Measurements from ENCODE around the gene FOXJ3.

The FOXJ3 gene

DNA sequence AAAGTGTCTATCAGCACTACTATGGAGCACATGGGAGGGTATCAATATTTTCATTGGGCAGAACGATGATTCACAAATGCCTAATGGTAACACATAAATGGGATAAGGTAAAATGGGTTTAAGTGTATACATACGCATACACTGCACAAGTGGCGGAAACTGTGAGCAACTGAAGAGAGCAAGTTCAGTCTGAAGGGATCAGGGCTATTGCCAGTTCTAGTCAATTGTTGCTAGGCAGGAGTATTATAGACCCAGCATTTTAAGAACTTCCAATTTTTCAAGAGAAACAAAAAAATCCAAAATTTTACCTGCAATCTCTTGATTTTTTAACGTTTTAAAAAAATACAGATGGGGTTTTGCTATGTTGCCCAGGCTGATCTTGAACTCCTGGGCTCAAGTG, 23.1 kb downstream of the FOXJ3 start:
- Histone ChIP-seq H3K27ac (ENCODE audit: low read depth, low read length) (no peak overlapping the region), H3K4me3 (ENCODE audit: insufficient read depth, low read length, poor library complexity, severe bottlenecking) (no peak overlapping the region), H2AFZ (ENCODE audit: low read depth, low read length, severe bottlenecking) (no peak overlapping the region), H3K9me3 (ENCODE audit: insufficient read depth, low read length) (no peaks in the 10 kb centered on the region), H3K9ac (ENCODE audit: low read length) (no peak overlapping the region), H3K27me3 (ENCODE audit: low read length) (no peaks in the 10 kb centered on the region), H3F3A (ENCODE audit: insufficient read depth) (no peaks in the 10 kb centered on the region), H3K4me2 (ENCODE audit: low read depth, low read length, poor library complexity, severe bottlenecking) (no peak overlapping the region), H3K9me2 (replicated peaks; ENCODE audit: insufficient read depth, low read length) (no peaks in the 10 kb centered on the region), H3K36me3 (ENCODE audit: low read length) (peaks cover 2% of the 10 kb centered on the region; the same call in 1 of the 2 replicates), H4K20me1 (ENCODE audit: low read depth, low read length) (peaks cover 14% of the 10 kb centered on the region; the same call in 1 of the 2 replicates), H3K79me2 (ENCODE audit: insufficient read depth, low read length) (peaks cover 89% of the 10 kb centered on the region)
- TF ChIP-seq, protein P1, sequence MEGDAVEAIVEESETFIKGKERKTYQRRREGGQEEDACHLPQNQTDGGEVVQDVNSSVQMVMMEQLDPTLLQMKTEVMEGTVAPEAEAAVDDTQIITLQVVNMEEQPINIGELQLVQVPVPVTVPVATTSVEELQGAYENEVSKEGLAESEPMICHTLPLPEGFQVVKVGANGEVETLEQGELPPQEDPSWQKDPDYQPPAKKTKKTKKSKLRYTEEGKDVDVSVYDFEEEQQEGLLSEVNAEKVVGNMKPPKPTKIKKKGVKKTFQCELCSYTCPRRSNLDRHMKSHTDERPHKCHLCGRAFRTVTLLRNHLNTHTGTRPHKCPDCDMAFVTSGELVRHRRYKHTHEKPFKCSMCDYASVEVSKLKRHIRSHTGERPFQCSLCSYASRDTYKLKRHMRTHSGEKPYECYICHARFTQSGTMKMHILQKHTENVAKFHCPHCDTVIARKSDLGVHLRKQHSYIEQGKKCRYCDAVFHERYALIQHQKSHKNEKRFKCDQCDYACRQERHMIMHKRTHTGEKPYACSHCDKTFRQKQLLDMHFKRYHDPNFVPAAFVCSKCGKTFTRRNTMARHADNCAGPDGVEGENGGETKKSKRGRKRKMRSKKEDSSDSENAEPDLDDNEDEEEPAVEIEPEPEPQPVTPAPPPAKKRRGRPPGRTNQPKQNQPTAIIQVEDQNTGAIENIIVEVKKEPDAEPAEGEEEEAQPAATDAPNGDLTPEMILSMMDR (IDR thresholded peaks at IDR 0.05; ENCODE audit: insufficient read depth, low read length, poor library complexity, severe bottlenecking), result no peak
- TF ChIP-seq EZH2phosphoT487 (conservative IDR thresholded peaks at IDR 0.05; ENCODE audit: low read length), result no peak

GRCh38 chr1:42311138-42311537, 23.9 kb downstream of the FOXJ3 start:
- Histone ChIP-seq H2AFZ (ENCODE audit: low read depth, low read length, severe bottlenecking) (no peak overlapping the region), H3F3A (ENCODE audit: insufficient read depth) (no peaks in the 10 kb centered on the region), H3K27me3 (ENCODE audit: low read length) (no peaks in the 10 kb centered on the region), H4K20me1 (ENCODE audit: low read depth, low read length) (peaks cover 14% of the 10 kb centered on the region; the same call in 1 of the 2 replicates), H3K4me3 (ENCODE audit: insufficient read depth, low read length, poor library complexity, severe bottlenecking) (no peak overlapping the region), H3K9ac (ENCODE audit: low read length) (no peak overlapping the region), H3K4me2 (ENCODE audit: low read depth, low read length, poor library complexity, severe bottlenecking) (no peak overlapping the region), H3K36me3 (ENCODE audit: low read length) (peaks cover 2% of the 10 kb centered on the region; the same call in 1 of the 2 replicates), H3K9me2 (replicated peaks; ENCODE audit: insufficient read depth, low read length) (no peaks in the 10 kb centered on the region), H3K27ac (ENCODE audit: low read depth, low read length) (no peak overlapping the region), H3K79me2 (ENCODE audit: insufficient read depth, low read length) (peaks cover 88% of the 10 kb centered on the region), H3K9me3 (ENCODE audit: insufficient read depth, low read length) (no peaks in the 10 kb centered on the region)
- TF ChIP-seq, protein P1 (IDR thresholded peaks at IDR 0.05; ENCODE audit: insufficient read depth, low read length, poor library complexity, severe bottlenecking), result no peak
- no peak for TF ChIP-seq EZH2phosphoT487 (conservative IDR thresholded peaks at IDR 0.05; ENCODE audit: low read length)

DNA sequence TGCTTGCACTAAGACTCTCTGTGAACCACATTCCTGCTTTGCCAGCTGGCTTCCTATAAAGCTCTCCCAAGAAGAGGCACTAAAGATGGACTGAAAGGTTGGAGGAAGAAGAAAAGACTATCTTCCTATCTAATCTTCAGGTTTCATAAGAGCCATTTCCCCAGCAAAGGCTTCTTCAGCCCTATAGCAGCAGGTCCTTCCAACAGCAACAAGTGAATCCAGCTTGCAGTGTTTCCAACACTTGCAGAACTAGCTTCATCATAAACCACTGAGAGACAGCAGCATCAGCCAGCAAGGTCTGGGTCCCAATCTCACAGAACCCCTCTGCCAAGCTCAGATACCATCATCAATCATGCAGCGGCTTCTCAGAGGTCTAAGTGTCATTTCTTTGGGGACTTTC, 28.1 kb downstream of the FOXJ3 start:
- no peak overlapping the region for H3K4me3 ChIP-seq (ENCODE audit: insufficient read depth, low read length, poor library complexity, severe bottlenecking)
- H4K20me1 ChIP-seq (ENCODE audit: low read depth, low read length), result 0 out of 2 replicates have a peak, but pooled peaks cover 6% of the 10 kb centered on the region
- H3K79me2 ChIP-seq (ENCODE audit: insufficient read depth, low read length), result peaks cover 88% of the 10 kb centered on the region
- no peak overlapping the region for H3K9ac ChIP-seq (ENCODE audit: low read length)
- H3F3A ChIP-seq (ENCODE audit: insufficient read depth), result no peaks in the 10 kb centered on the region
- no peak overlapping the region for H2AFZ ChIP-seq (ENCODE audit: low read depth, low read length, severe bottlenecking)
- no peak for TF ChIP-seq EZH2phosphoT487 (conservative IDR thresholded peaks at IDR 0.05; ENCODE audit: low read length)
- TF ChIP-seq, protein P1 (IDR thresholded peaks at IDR 0.05; ENCODE audit: insufficient read depth, low read length, poor library complexity, severe bottlenecking), result no peak
- no peak overlapping the region for H3K4me2 ChIP-seq (ENCODE audit: low read depth, low read length, poor library complexity, severe bottlenecking)
- H3K9me3 ChIP-seq (ENCODE audit: insufficient read depth, low read length), result no peaks in the 10 kb centered on the region
- H3K9me2 ChIP-seq (replicated peaks; ENCODE audit: insufficient read depth, low read length), result no peaks in the 10 kb centered on the region
- no peak overlapping the region for H3K27ac ChIP-seq (ENCODE audit: low read depth, low read length)
- H3K36me3 ChIP-seq (ENCODE audit: low read length), result peaks cover 10% of the 10 kb centered on the region; the same call in 1 of the 2 replicates
- H3K27me3 ChIP-seq (ENCODE audit: low read length), result no peaks in the 10 kb centered on the region

Measured in SU-DHL-6 (cell line).